Transverse colon (tissue), 4 donors: Measurements from ENCODE around the gene PIEZO2. TPM values are rescaled to one million over a fixed set of nuclear protein-coding genes. Genes with fewer than 3 reads are reported as not detected.

Experiments
- DNase-seq: peaks from one replicate; pipeline ENCODE4 v3.0.0-alpha.2; 2019
- H3K27ac ChIP-seq, 4 donors: fragments of 200-600 bp; sonication (generic); 2 replicates each; pipeline ENCODE4 v1.5.1; 2016 to 2018; ENCODE audit warnings: inconsistent platforms in 4 of 4
- H3K27me3 ChIP-seq: fragments of 200-600 bp; sonication (generic); 2 replicates; pipeline ENCODE4 v1.5.1; 2017; ENCODE audit warnings: inconsistent platforms
- H3K36me3 ChIP-seq, 4 donors: fragments of 200-600 bp; sonication (generic); 2 replicates each; pipeline ENCODE4 v1.5.1; 2017 to 2019; ENCODE audit warnings: inconsistent platforms in 4 of 4
- H3K4me1 ChIP-seq, 4 donors: fragments of 200-600 bp; sonication (generic); 2 replicates each; pipeline ENCODE4 v1.5.1; 2017 to 2020; ENCODE audit warnings: inconsistent platforms in 4 of 4
- H3K4me3 ChIP-seq, 4 donors: fragments of 200-600 bp; sonication (generic); 1 replicate in 1 of 4; 2 replicates in 3 of 4; pipeline versions ENCODE4 v1.5.1 to v1.6.1; 2017 to 2019; ENCODE audit warnings: inconsistent platforms in 4 of 4
- H3K9me3 ChIP-seq, 2 donors: fragments of 200-600 bp; sonication (generic); 2 replicates each; pipeline ENCODE4 v1.5.1; 2017 to 2019; ENCODE audit warnings: inconsistent platforms in 2 of 2
- CTCF ChIP-seq, 5 experiments: fragments of 200-600 bp in 3 of 5; fragments of 450-650 bp in 2 of 5; sonication (generic) in 3 of 5; IDR thresholded peaks; 1 replicate in 2 of 5; 2 replicates in 3 of 5; pipeline ENCODE4 v1.5.1; 2016 to 2017; ENCODE audit warnings: antibody characterized with exemption in 5 of 5, inconsistent platforms in 3 of 5, mild to moderate bottlenecking in 2 of 5, moderate library complexity in 1 of 5
- EP300 ChIP-seq: sonication (generic); formaldehyde crosslinking; IDR thresholded peaks from one replicate; pipeline ENCODE4 v1.6.1; 2017; ENCODE audit warnings: antibody characterized with exemption, low read depth
- POLR2A ChIP-seq: fragments of 450-650 bp; IDR thresholded peaks from one replicate; pipeline ENCODE4 v1.6.1; 2016; ENCODE audit warnings: antibody characterized with exemption, mild to moderate bottlenecking, moderate library complexity
- POLR2AphosphoS5 ChIP-seq, 3 donors: sonication (generic); formaldehyde crosslinking; IDR thresholded peaks; one replicate each; pipeline ENCODE4 v1.6.1; 2016; ENCODE audit warnings: antibody characterized with exemption in 3 of 3
- WGBS, 2 donors: methylation state at CpG; one replicate each; pipeline ENCODE4 v1.1.5; 2018; ENCODE audit warnings: low coverage in 1 of 2; 5-methylcytosine and 5-hydroxymethylcytosine counted together
- in situ Hi-C, 4 donors: fragments of 200-750 bp; cut with MboI; loops; one replicate each; pipeline versions ENCODE4 v1.15.0 to v1.15.1; 2017; ENCODE audit warnings: low sequenced_read_pairs in 3 of 4, low pct_ligation_motif_present in 1 of 4, low pct_unique_long_range_greater_than_20kb in 1 of 4
- intact Hi-C: fragments of 100-400 bp; cut with DNase I; formaldehyde crosslinking; loops from one replicate; pipeline ENCODE4 v1.15.1; 2023; ENCODE audit warnings: low total_unique reads
- total RNA-seq, 4 donors: library from RNA; depleted of rRNA; stranded (reverse); fragments of >200 nt; gene quantifications; one replicate each; pipeline ENCODE4 v1.1.0, GENCODE V29; 2016

PIEZO2 gene
- total RNA-seq, 4 donors from 2014 or later: 2.9 to 7.5 (median 4.5) TPM

GRCh38 chr18:10820681-10821080 lies 328.7 kb downstream of the PIEZO2 start:
- H3K27me3 ChIP-seq: no peaks in the 10 kb centered on the region
- TF ChIP-seq POLR2AphosphoS5 (IDR thresholded peaks at IDR 0.05): no peak
- no peak for TF ChIP-seq EP300
- no peak for TF ChIP-seq CTCF (IDR thresholded peaks at IDR 0.05)
- no peak for TF ChIP-seq POLR2A
- no peaks in the 10 kb centered on the region for H3K4me1 ChIP-seq
- WGBS, 2 donors: 81 to 92% methylated on average over 5 of the region's 5 CpGs
- peaks cover 0 to 8% of the 10 kb centered on the region in 2 donors for H3K9me3 ChIP-seq
- no peaks in the 10 kb centered on the region for H3K36me3 ChIP-seq
- DNase-seq: no peak
- intact Hi-C loops: no loop called here
- in situ Hi-C loops: no loop called here
- H3K4me3 ChIP-seq: no peak overlapping the region
- H3K27ac ChIP-seq: no peak overlapping the region

GRCh38 chr18:10814336-10814735 lies 335.0 kb downstream of the PIEZO2 start:
- TF ChIP-seq POLR2A (no peak), EP300 (no peak), POLR2AphosphoS5 (IDR thresholded peaks at IDR 0.05) (no peak), CTCF (IDR thresholded peaks at IDR 0.05) (no peak)

GRCh38 chr18:10805587-10806118 lies 343.7 kb downstream of the PIEZO2 start:
- intact Hi-C loops: no loop called here
- in situ Hi-C loops: no loop called here
- TF ChIP-seq CTCF (IDR thresholded peaks at IDR 0.05) (no peak), EP300 (no peak), POLR2A (no peak), POLR2AphosphoS5 (IDR thresholded peaks at IDR 0.05) (no peak)
- no peak for DNase-seq
- Histone ChIP-seq H3K27ac (no peak overlapping the region), H3K4me1 (no peaks in the 10 kb centered on the region), H3K27me3 (no peaks in the 10 kb centered on the region), H3K4me3 (no peak overlapping the region), H3K9me3 (no peaks in the 10 kb centered on the region), H3K36me3 (no peaks in the 10 kb centered on the region)
- 77 to 89% methylated on average over 3 of the region's 3 CpGs for WGBS, 2 donors

More at GRCh38 chr18:10814336-10814735, 335.0 kb downstream of the PIEZO2 start:
- Histone ChIP-seq H3K27ac (no peak overlapping the region), H3K9me3 (no peaks in the 10 kb centered on the region), H3K27me3 (no peaks in the 10 kb centered on the region), H3K4me3 (no peak overlapping the region), H3K4me1 (no peaks in the 10 kb centered on the region), H3K36me3 (no peaks in the 10 kb centered on the region)
- 58 to 68% methylated on average over 3 to 4 of the region's 4 CpGs for WGBS, 2 donors
- in situ Hi-C loops: no loop called here
- intact Hi-C loops: no loop called here
- DNase-seq: no peak

GRCh38 chr18:10804126-10804525 lies 345.2 kb downstream of the PIEZO2 start:
- in situ Hi-C loops: no loop called here
- Histone ChIP-seq H3K4me1 (no peaks in the 10 kb centered on the region), H3K27me3 (no peaks in the 10 kb centered on the region), H3K36me3 (no peaks in the 10 kb centered on the region), H3K4me3 (no peak overlapping the region), H3K27ac (no peak overlapping the region), H3K9me3 (no peaks in the 10 kb centered on the region)
- TF ChIP-seq CTCF (IDR thresholded peaks at IDR 0.05) (no peak), POLR2AphosphoS5 (IDR thresholded peaks at IDR 0.05) (no peak), EP300 (no peak), POLR2A (no peak)
- intact Hi-C loops: no loop called here
- DNase-seq: no peak
- WGBS, 2 donors: 75 to 82% methylated on average over 8 to 9 of the region's 9 CpGs
